Heart left ventricle (tissue), 16 donors: ENCODE results near the gene PANK1. TPM values are rescaled to one million over a fixed set of nuclear protein-coding genes. Genes with fewer than 3 reads are reported as not detected.

Experiments used
- ATAC-seq, 4 donors: fragments of 200-7000 bp; cut with Tn5 transposase; one replicate each; pipeline ENCODE4 v1.9.1; 2020 to 2022; ENCODE audit warnings: moderate library complexity in 4 of 4, mild to moderate bottlenecking in 3 of 4, moderate number of reproducible peaks in 1 of 4
- DNase-seq, 5 donors: peaks; one replicate each; pipeline ENCODE4 v3.0.0-alpha.2; 2020
- H3K27ac ChIP-seq, 12 donors: fragments of 200-600 bp; sonication (generic) in 4 of 12; one replicate each; pipeline versions ENCODE4 v1.5.0 to v1.8.0; 2016 to 2022; ENCODE audit warnings: mild to moderate bottlenecking in 2 of 12
- H3K27me3 ChIP-seq, 9 donors: fragments of 200-600 bp; sonication (generic) in 2 of 9; one replicate each; pipeline versions ENCODE4 v1.5.1 to v1.8.0; 2016 to 2022; ENCODE audit warnings: mild to moderate bottlenecking in 3 of 9
- H3K36me3 ChIP-seq, 9 donors: fragments of 200-600 bp; sonication (generic) in 2 of 9; one replicate each; pipeline versions ENCODE4 v1.5.0 to v1.8.0; 2018 to 2022; ENCODE audit warnings: mild to moderate bottlenecking in 2 of 9
- H3K4me1 ChIP-seq, 12 donors: fragments of 200-600 bp; sonication (generic) in 4 of 12; one replicate each; pipeline versions ENCODE4 v1.5.0 to v1.8.0; 2016 to 2022; ENCODE audit warnings: mild to moderate bottlenecking in 3 of 12
- H3K4me3 ChIP-seq, 12 donors: fragments of 200-600 bp; sonication (generic) in 4 of 12; one replicate each; pipeline versions ENCODE4 v1.5.0 to v1.8.0; 2017 to 2022; ENCODE audit warnings: mild to moderate bottlenecking in 9 of 12, moderate library complexity in 4 of 12
- H3K9me3 ChIP-seq, 12 donors: fragments of 200-600 bp; sonication (generic) in 4 of 12; one replicate each; pipeline versions ENCODE4 v1.5.0 to v1.8.0; 2016 to 2022; ENCODE audit warnings: mild to moderate bottlenecking in 1 of 12
- CTCF ChIP-seq, 12 donors: fragments of 200-600 bp; sonication (generic) in 4 of 12; IDR thresholded peaks; one replicate each; pipeline versions ENCODE4 v1.5.0 to v1.8.0; 2018 to 2022; ENCODE audit warnings: antibody characterized with exemption in 12 of 12, mild to moderate bottlenecking in 5 of 12
- POLR2A ChIP-seq, 2 donors: fragments of 450-650 bp; IDR thresholded peaks; one replicate each; pipeline ENCODE4 v1.6.1; 2017; ENCODE audit warnings: antibody characterized with exemption in 2 of 2, mild to moderate bottlenecking in 2 of 2, moderate library complexity in 2 of 2
- WGBS, 4 donors: extraction: QIAGEN DNeasy Blood & Tissue Kit in 2 of 4; methylation state at CpG; one replicate each; pipeline versions ENCODE4 v1.1.5 to v1.1.7; 2013 to 2018; 5-methylcytosine and 5-hydroxymethylcytosine counted together
- intact Hi-C, 10 donors: fragments of 100-400 bp; cut with DNase I; formaldehyde crosslinking; loops; one replicate each; pipeline versions ENCODE4 v1.11.1 to v1.14.2; 2022
- polyA plus RNA-seq, 2 donors: library from polyadenylated mRNA; stranded (reverse); fragments of 200-250 nt; gene quantifications; one replicate each; pipeline ENCODE4 v1.2.3, GENCODE V29; 2013
- total RNA-seq, 9 donors: library from RNA; depleted of rRNA in 2 of 9; stranded (reverse); fragments of >200 nt in 2 of 9; fragmentation: NEBNext Ultra II Directional in 3 of 9; extraction: Animal tissue kit (Norgen Biotek cat#: 25700) in 3 of 9; gene quantifications; one replicate each; pipeline versions ENCODE4 v1.1.0 to v1.2.4, GENCODE V29; 2016 to 2023
- donor health status: ischemic (EF 13 %, LVEDD 7.1; RV severe dilation, severe dysfunction).
- donor health status: healthy with polysubstance abuse.
- donor health status: DM: no; HTN: yes; CAD: no.
- donor health status: DM: no; HTN: no; CAD: no.
- donor health status: ischemic (EF 25% LVEDD 6.9; RV normal size, moderate dysfunction).
- donor health status: ischemic (EF 25% LVEDD 5.7; RV mildly dilated, moderate dysfunction).
- donor health status: healthy.
- donor health status: DM: yes; HTN: yes; CAD: no.
- donor health status: ischemic (EF 35%, LVEDD 5.7; RV mildly dilated, moderate dysfunction).
- donor health status: nonischemic (EF 11% LVEDD 7.7; RV severe dilation, severe dysfunction).
- donor health status: DM: yes; HTN: yes; CAD: no.
- donor health status: PGD.
- donor health status: ischemic (EF 29% LVEDD 5.4; RV normal size, mild dysfunction).
- donor health status: nonischemic (EF 23%, LVEDD 6.1; RV moderate dilation, normal function).

The PANK1 gene
- total and polyA plus RNA-seq, 11 donors = 3.6 to 24.7 (median 17.4) TPM

- H3K36me3 ChIP-seq = peaks cover 0 to 20% (median 9%) of the 10 kb centered on the region in 9 donors
- H3K27me3 ChIP-seq = no peaks in the 10 kb centered on the region
- TF ChIP-seq POLR2A (IDR thresholded peaks at IDR 0.05) (no peak), CTCF (IDR thresholded peaks at IDR 0.05) (no peak)
- no peaks in the 10 kb centered on the region for H3K9me3 ChIP-seq
- WGBS, 4 donors = 86 to 90% (median 89%) methylated on average over 3 of the region's 3 CpGs
- ATAC-seq (no peak), DNase-seq (no peak)
- H3K27ac ChIP-seq = no peak overlapping the region
- no peak overlapping the region for H3K4me3 ChIP-seq
- intact Hi-C loops = no loop called here
- H3K4me1 ChIP-seq = peaks cover 0 to 20% (median 6%) of the 10 kb centered on the region in 12 donors
Measured at GRCh38 chr10:89600041-89600440, 45.0 kb downstream of the PANK1 start.

GRCh38 chr10:89593043-89593442, 52.0 kb downstream of the PANK1 start:
- TF ChIP-seq CTCF (IDR thresholded peaks at IDR 0.05) (no peak), POLR2A (IDR thresholded peaks at IDR 0.05) (no peak)
- H3K9me3 ChIP-seq = no peaks in the 10 kb centered on the region
- H3K27ac ChIP-seq = peak overlapping the region in 6 of 12 donors; percentile 12 to 93 (median 80)
- H3K4me3 ChIP-seq = no peak overlapping the region
- ATAC-seq = no peak
- WGBS, 4 donors = 86 to 93% (median 92%) methylated on average over 10 of the region's 10 CpGs
- H3K36me3 ChIP-seq = peaks cover 0 to 17% (median 4%) of the 10 kb centered on the region in 9 donors
- intact Hi-C loops = loop anchor here in 4 of 10 donors (2.0 to 10.0 kb wide), 5 partner anchors 49 to 112 kb away; partner anchors contain the start of genes PANK1 (in 3 of the 4) and KIF20B (in 1 of the 4)
- no peak for DNase-seq
- H3K4me1 ChIP-seq = peaks cover 0 to 65% (median 21%) of the 10 kb centered on the region in 12 donors
- H3K27me3 ChIP-seq = no peaks in the 10 kb centered on the region

- TF ChIP-seq CTCF (IDR thresholded peaks at IDR 0.05) (no peak), POLR2A (IDR thresholded peaks at IDR 0.05) (no peak)
- peak in 2 of 4 donors; percentile 46 to 47 for ATAC-seq
- intact Hi-C loops = loop anchor here in 4 of 10 donors (2.0 to 10.0 kb wide), 5 partner anchors 50 to 112 kb away; partner anchors contain the start of genes PANK1 (in 3 of the 4) and KIF20B (in 1 of the 4)
- H3K9me3 ChIP-seq = no peaks in the 10 kb centered on the region
- no peak overlapping the region for H3K4me3 ChIP-seq
- peaks cover 0 to 18% (median 4%) of the 10 kb centered on the region in 9 donors for H3K36me3 ChIP-seq
- H3K27me3 ChIP-seq = no peaks in the 10 kb centered on the region
- H3K27ac ChIP-seq = peak overlapping the region; percentile 50 to 93 (median 78)
- 80 to 88% (median 81%) methylated on average over 3 of the region's 3 CpGs for WGBS, 4 donors
- DNase-seq = peak in 1 of 5 donors; percentile 33
- peaks cover 0 to 65% (median 21%) of the 10 kb centered on the region in 12 donors for H3K4me1 ChIP-seq
Measured at GRCh38 chr10:89592539-89592938, 52.5 kb downstream of the PANK1 start.

- ATAC-seq (peak; percentile 89 to 91 (median 90)), DNase-seq (peak in 4 of 5 donors; percentile 35 to 77 (median 54))
- 36 to 56% (median 47%) methylated on average over 3 of the region's 3 CpGs for WGBS, 4 donors
- TF ChIP-seq CTCF (IDR thresholded peaks at IDR 0.05) (no peak), POLR2A (IDR thresholded peaks at IDR 0.05) (no peak)
- Histone ChIP-seq H3K36me3 (peaks cover 0 to 19% (median 3%) of the 10 kb centered on the region in 9 donors), H3K27ac (peak overlapping the region; percentile 50 to 93 (median 78)), H3K4me3 (no peak overlapping the region), H3K4me1 (peaks cover 0 to 61% (median 21%) of the 10 kb centered on the region in 12 donors), H3K9me3 (no peaks in the 10 kb centered on the region), H3K27me3 (no peaks in the 10 kb centered on the region)
- intact Hi-C loops = loop anchor here in 5 of 10 donors (2.0 to 10.0 kb wide), 5 partner anchors 50 to 113 kb away; partner anchors contain the start of genes PANK1 (in 4 of the 5) and KIF20B (in 1 of the 5)
Measured at GRCh38 chr10:89591796-89592271, 53.2 kb downstream of the PANK1 start.
